Skeletal muscle tissue (tissue), 4 donors: ENCODE measurements around the gene OCIAD1. TPM values are rescaled to one million over a fixed set of nuclear protein-coding genes. Genes with fewer than 3 reads are reported as not detected.

Experiments used
- H3K27ac ChIP-seq: one replicate; pipeline ENCODE4 v1.7.0; 2013; ENCODE audit warnings: mild to moderate bottlenecking, low read depth, low read length, inconsistent platforms
- H3K27me3 ChIP-seq, 3 donors: one replicate each; pipeline ENCODE4 v1.7.0; 2013; ENCODE audit warnings: low read length in 3 of 3; ENCODE audit not compliant: control insufficient read depth in 3 of 3, insufficient read depth in 3 of 3
- H3K36me3 ChIP-seq, 3 donors: one replicate each; pipeline ENCODE4 v1.7.0; 2013; ENCODE audit warnings: low read length in 3 of 3; ENCODE audit not compliant: control insufficient read depth in 3 of 3, insufficient read depth in 3 of 3
- H3K4me1 ChIP-seq, 3 donors: one replicate each; pipeline ENCODE4 v1.7.0; 2013; ENCODE audit warnings: low read length in 3 of 3, mild to moderate bottlenecking in 3 of 3; ENCODE audit not compliant: control insufficient read depth in 3 of 3, insufficient read depth in 3 of 3
- H3K4me3 ChIP-seq, 3 donors: one replicate each; pipeline ENCODE4 v1.7.0; 2013; ENCODE audit warnings: low read length in 3 of 3
- H3K9ac ChIP-seq, 3 donors: one replicate each; pipeline ENCODE4 v1.7.0; 2013; ENCODE audit warnings: low read length in 3 of 3, mild to moderate bottlenecking in 3 of 3, moderate library complexity in 2 of 3, low read depth in 1 of 3
- H3K9me3 ChIP-seq, 3 donors: one replicate each; pipeline ENCODE4 v1.7.0; 2013; ENCODE audit warnings: low read length in 3 of 3; ENCODE audit not compliant: control insufficient read depth in 3 of 3
- total RNA-seq: library from RNA; depleted of rRNA; stranded (reverse); fragments of >200 nt; gene quantifications from one replicate; pipeline ENCODE4 v1.2.3, GENCODE V29; 2014
- donor health status: Osteomylitis.

OCIAD1 gene
- total RNA-seq, 1 donor from 2014 or later = 102 TPM

GRCh38 chr4:48910511-48910910, 79.6 kb downstream of the OCIAD1 start:
- Histone ChIP-seq H3K27me3 (peaks cover 0 to 10% (median 9%) of the 10 kb centered on the region in 3 donors), H3K9me3 (no peaks in the 10 kb centered on the region)

More at GRCh38 chr4:48910511-48910910, 79.6 kb downstream of the OCIAD1 start:
- Histone ChIP-seq H3K9ac (no peak overlapping the region), H3K27ac (no peak overlapping the region), H3K4me3 (no peak overlapping the region), H3K4me1 (peaks cover 3 to 6% (median 4%) of the 10 kb centered on the region in 3 donors), H3K36me3 (no peaks in the 10 kb centered on the region)

Other genes with a start within 250 kb of the OCIAD1 start
- 66.3 TPM for gene FRYL, start 50.8 kb upstream of the OCIAD1 start, total RNA-seq
- gene OCIAD2, start 75.7 kb downstream of the OCIAD1 start, total RNA-seq = 10.4 TPM
- gene CWH43, start 155.2 kb downstream of the OCIAD1 start, total RNA-seq = not detected